ENCODE measurements around the gene CCIN. TPM values are rescaled to one million over a fixed set of nuclear protein-coding genes. Genes with fewer than 3 reads are reported as not detected.
A peak's percentile ranks its signal among the peaks of the same experiment; 100 is the strongest.

Gene CCIN
- total and polyA plus RNA-seq, 2 of the 4 experiments (the other 2 are of a cell fraction): 0.80 to 1.1 TPM

DNA sequence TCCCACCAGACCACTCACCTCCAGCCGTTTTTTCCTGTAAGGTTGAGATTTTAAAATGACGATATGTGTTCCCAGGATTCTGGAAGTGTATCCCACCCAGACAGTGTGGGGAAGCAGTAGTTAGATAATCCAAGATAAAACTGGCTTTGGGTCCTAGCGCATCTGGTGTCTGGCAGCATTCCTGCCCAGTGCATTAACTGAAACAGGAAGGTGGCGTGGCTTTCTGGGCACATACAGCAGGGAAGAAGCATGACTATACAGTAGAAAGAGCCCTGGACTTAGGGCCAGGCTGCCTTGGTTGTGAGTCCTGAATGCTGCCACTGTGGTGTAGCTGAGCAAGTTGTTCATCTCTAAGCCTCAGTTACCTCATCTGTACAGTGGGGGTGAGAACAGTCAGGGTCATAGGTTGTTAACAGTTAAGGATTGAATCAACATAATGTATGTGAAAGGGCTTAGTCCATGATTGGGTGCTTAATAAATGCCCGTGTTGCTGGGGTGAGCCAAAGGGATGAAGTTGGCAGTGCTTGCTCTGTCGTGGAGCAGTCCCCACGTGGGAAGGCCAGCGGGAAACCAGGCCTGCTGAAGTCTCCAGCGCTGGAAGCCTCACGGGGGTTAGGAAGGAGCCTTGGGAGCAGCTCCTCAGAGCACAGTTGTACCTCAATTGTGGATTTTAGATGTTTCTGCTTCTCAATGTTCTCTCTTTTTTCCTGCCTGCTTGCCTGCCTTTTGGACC, 39.5 kb downstream of the CCIN start:
- Histone ChIP-seq H3K18ac (ENCODE audit: low read depth, low read length) (peak overlapping the region; percentile 55), H3K9me3 (ENCODE audit: control insufficient read depth, insufficient read depth, low read length) (no peaks in the 10 kb centered on the region), H3K23ac (ENCODE audit: low read depth, low read length) (peak overlapping the region; percentile 83), H4K91ac (ENCODE audit: insufficient read depth, low read depth, low read length) (peak overlapping the region; percentile 79; the same call in 1 of the 2 replicates), H2AK9ac (replicated peaks; ENCODE audit: low read depth, low read length, poor library complexity) (peak overlapping the region; percentile 31), H3K9ac (ENCODE audit: low read depth, low read length) (no peak overlapping the region), H3K14ac (replicated peaks; ENCODE audit: low read depth, low read length) (peak overlapping the region; percentile 63; the same call in 1 of the 2 replicates), H3K9me1 (ENCODE audit: insufficient read depth, low read length) (peaks cover 46% of the 10 kb centered on the region), H3K36me3 (ENCODE audit: control insufficient read depth, insufficient read depth, low read length) (peaks cover 80% of the 10 kb centered on the region), H4K5ac (ENCODE audit: low read depth, low read length) (peak overlapping the region; percentile 50; the same call in 1 of the 2 replicates), H3K56ac (ENCODE audit: extremely low read depth, insufficient read depth, low read length) (no peak overlapping the region), H3K79me1 (ENCODE audit: low read depth in 1 of 2, low read length in 2 of 2) (peaks cover 61 to 92% of the 10 kb centered on the region in 2 experiments), H3K4me1 (ENCODE audit: control insufficient read depth, insufficient read depth, low read length) (peaks cover 27% of the 10 kb centered on the region), H2BK5ac (ENCODE audit: low read depth, low read length, poor library complexity, severe bottlenecking) (peak overlapping the region; percentile 96), H3K27ac (ENCODE audit: insufficient read depth, low read length) (peak overlapping the region; percentile 79; the same call in 1 of the 2 replicates), H3K27me3 (ENCODE audit: control insufficient read depth, insufficient read depth, low read length) (no peaks in the 10 kb centered on the region), H4K8ac (ENCODE audit: low read depth in 2 of 2, low read length in 2 of 2) (peak overlapping the region; percentile 39 to 82; a peak in 2 of 4 replicates), H3K4me3 (ENCODE audit: insufficient read depth, low read depth, low read length) (no peak overlapping the region), H2AK5ac (ENCODE audit: low read depth, low read length) (peak overlapping the region; percentile 78), H2AFZ (replicated peaks; ENCODE audit: low read length, poor library complexity) (no peak overlapping the region), H3K4me2 (ENCODE audit: low read depth, low read length) (no peak overlapping the region), H2BK15ac (ENCODE audit: low read depth, low read length) (peak overlapping the region; percentile 44; the same call in 1 of the 3 replicates), H3K4ac (ENCODE audit: low read depth, low read length) (peak overlapping the region; percentile 87), H2BK20ac (ENCODE audit: low read depth, low read length) (peak overlapping the region; percentile 8; the same call in 1 of the 2 replicates), H2BK120ac (ENCODE audit: low read depth, low read length) (peak overlapping the region; percentile 82; the same call in 1 of the 2 replicates), H4K20me1 (ENCODE audit: insufficient read depth, low read length) (peaks cover 84% of the 10 kb centered on the region)
- no peak for ATAC-seq (ENCODE audit: low read depth)
- no TSS peak for BruUV-seq (replicated peaks)
- TF ChIP-seq MAZ (IDR thresholded peaks at IDR 0.05; ENCODE audit: borderline replicate concordance, low read depth, low read length) (no peak), CEBPB (IDR thresholded peaks at IDR 0.05; ENCODE audit: low read depth, low read length) (no peak)
- CTCF ChIA-PET: no interaction called here
- in situ Hi-C loops (cut with MboI; ENCODE audit: low sequenced_read_pairs) (no loop called here), dilution Hi-C loops (cut with HindIII; ENCODE audit: low sequenced_read_pairs, unreplicated experiment) (no loop called here), intact Hi-C loops (cut with micrococcal nuclease) (loop anchor here (5.0 kb wide), 1 partner anchor 251 kb away; the partner anchor contains the start of gene OR2S2)
- DNase-seq: no peak
- WGBS, 2 experiments (ENCODE audit: extremely low coverage in 2 of 2, insufficient read length in 1 of 2): 89% methylated on average over 6 of the region's 10 CpGs; no CpG with 5 or more reads in 1 of the 2 experiments
- POLR2A ChIA-PET (ENCODE audit: unreplicated experiment): no interaction called here
